GM18870 (cell line): Measurements from ENCODE around the gene PHLDA2.

Experiments used
- ATAC-seq: cut with Tn5 transposase; IDR thresholded peaks from one replicate; pipeline ENCODE4 v1.9.1; 2021; ENCODE audit warnings: moderate library complexity; ENCODE audit not compliant: unreplicated experiment

PHLDA2 gene

GRCh38 chr11:2928605-2929530 is at the start of gene PHLDA2:
TSS of gene PHLDA2 (minus strand) at chr11:2929420. CDS start at chr11:2929364, 56 bp downstream.
- ATAC-seq: no peak

GRCh38 chr11:2977113-2977512 is 47.9 kb upstream of the PHLDA2 start:
- ATAC-seq: no peak

GRCh38 chr11:2976294-2977063 is 47.3 kb upstream of the PHLDA2 start:
- ATAC-seq: no peak

- no peak for ATAC-seq
These were observed 46.4 kb upstream of the PHLDA2 start for GRCh38 chr11:2975594-2975993.

GRCh38 chr11:2974272-2974671 is 45.1 kb upstream of the PHLDA2 start:
- no peak for ATAC-seq

- no peak for ATAC-seq
These were observed 39.2 kb upstream of the PHLDA2 start for GRCh38 chr11:2968341-2968900.

GRCh38 chr11:2964782-2965181 is 35.6 kb upstream of the PHLDA2 start:
- no peak for ATAC-seq

GRCh38 chr11:2963761-2964160 is 34.5 kb upstream of the PHLDA2 start:
- no peak for ATAC-seq

- no peak for ATAC-seq
These were observed 34.0 kb upstream of the PHLDA2 start for GRCh38 chr11:2963112-2963754.

- ATAC-seq: no peak
These were observed 31.9 kb upstream of the PHLDA2 start for GRCh38 chr11:2961080-2961479.

- ATAC-seq: no peak
These were observed 30.9 kb upstream of the PHLDA2 start for GRCh38 chr11:2960139-2960538.

- ATAC-seq: no peak
These were observed 29.0 kb upstream of the PHLDA2 start for GRCh38 chr11:2958251-2958650.

- no peak for ATAC-seq
These were observed 26.8 kb upstream of the PHLDA2 start for GRCh38 chr11:2955906-2956476.

- ATAC-seq: no peak
These were observed 25.0 kb upstream of the PHLDA2 start for GRCh38 chr11:2954263-2954662.

- ATAC-seq: no peak
These were observed 23.1 kb upstream of the PHLDA2 start for GRCh38 chr11:2952290-2952689.

- ATAC-seq: no peak
These were observed 22.3 kb upstream of the PHLDA2 start for GRCh38 chr11:2951231-2952110.

GRCh38 chr11:2950825-2951224 is 21.6 kb upstream of the PHLDA2 start:
- ATAC-seq: no peak

- ATAC-seq: no peak
These were observed 20.7 kb upstream of the PHLDA2 start for GRCh38 chr11:2949920-2950319.

- ATAC-seq: no peak
These were observed 18.5 kb upstream of the PHLDA2 start for GRCh38 chr11:2947744-2948143.

- no peak for ATAC-seq
These were observed 16.6 kb upstream of the PHLDA2 start for GRCh38 chr11:2945757-2946287.
